ENCODE data around the gene PCLAF.

GRCh38 chr15:64369078-64369607 is 12.1 kb downstream of the PCLAF start:
- TF ChIP-seq CTCF (IDR thresholded peaks at IDR 0.05 in 2 of 3, conservative IDR thresholded peaks at IDR 0.05 in 1 of 3; ENCODE audit: borderline replicate concordance in 1 of 3, insufficient read depth in 1 of 3, low read depth in 2 of 3, low read length in 2 of 3) (no peak), EZH2 (IDR thresholded peaks at IDR 0.05) (no peak), CEBPB (IDR thresholded peaks at IDR 0.05; ENCODE audit: low read depth) (no peak), POLR2A (IDR thresholded peaks at IDR 0.05; ENCODE audit: borderline replicate concordance, extremely low read depth, insufficient read depth, insufficient read length) (no peak), RAD21 (IDR thresholded peaks at IDR 0.05; ENCODE audit: low read depth) (no peak), ZFX (IDR thresholded peaks at IDR 0.05) (no peak), ELF1 (IDR thresholded peaks at IDR 0.05; ENCODE audit: borderline replicate concordance, low read depth) (no peak)
